Hindlimb muscle (tissue), 1 donor: ENCODE measurements around the gene EXOC4. TPM values are rescaled to one million over a fixed set of nuclear protein-coding genes. Genes with fewer than 3 reads are reported as not detected.
A peak's percentile ranks its signal among the peaks of the same experiment; 100 is the strongest.

Source experiments
- DNase-seq: peaks from one replicate; pipeline ENCODE4 v3.0.0-alpha.2; 2013
- polyA plus RNA-seq: library from polyadenylated mRNA; unstranded; fragments of 120-200 nt; gene quantifications from one replicate; pipeline ENCODE4 v1.2.1, GENCODE V29; 2013; ENCODE audit not compliant: insufficient read length

EXOC4 gene
- polyA plus RNA-seq, 1 donor, result 47.9 TPM

DNA sequence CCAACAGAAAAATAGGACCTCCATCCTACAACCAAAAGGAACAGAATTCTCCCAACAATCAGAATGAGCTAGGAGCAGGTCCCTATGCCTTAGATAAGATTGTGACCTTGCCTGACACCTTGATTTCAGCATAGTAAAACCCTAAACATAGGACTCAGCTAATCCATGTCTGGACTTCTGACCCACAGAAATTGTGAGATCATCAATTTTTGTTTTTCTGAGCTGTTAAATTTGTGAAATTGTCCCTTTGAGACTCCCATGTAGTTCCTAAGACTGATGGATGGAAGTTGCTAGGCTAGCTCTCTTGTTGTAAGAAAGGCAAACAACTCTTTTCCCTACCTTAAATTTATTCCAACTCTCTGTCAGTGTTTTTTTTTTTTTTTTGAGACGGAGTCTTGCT, 244.2 kb downstream of the EXOC4 start:
- no peak for DNase-seq

DNA sequence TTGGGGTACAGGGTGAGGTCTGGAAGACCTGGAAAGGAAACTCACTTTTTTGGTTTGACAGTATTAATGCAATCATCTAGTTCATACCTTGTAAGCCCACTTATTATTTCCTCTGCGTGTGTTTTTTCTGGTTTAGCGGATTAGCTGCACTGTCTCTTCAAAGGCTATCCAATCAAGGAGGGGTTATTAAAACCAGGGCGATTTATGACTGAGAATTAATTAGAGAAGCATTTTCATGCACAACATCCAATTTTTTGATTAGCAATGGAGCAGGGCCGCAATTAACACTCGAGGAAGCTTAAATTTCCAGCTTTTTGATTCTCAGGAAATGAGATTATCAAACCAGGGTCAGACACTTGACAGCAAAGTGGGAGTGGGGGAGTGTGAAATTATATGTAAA, 248.9 kb downstream of the EXOC4 start:
- DNase-seq, result no peak

DNA sequence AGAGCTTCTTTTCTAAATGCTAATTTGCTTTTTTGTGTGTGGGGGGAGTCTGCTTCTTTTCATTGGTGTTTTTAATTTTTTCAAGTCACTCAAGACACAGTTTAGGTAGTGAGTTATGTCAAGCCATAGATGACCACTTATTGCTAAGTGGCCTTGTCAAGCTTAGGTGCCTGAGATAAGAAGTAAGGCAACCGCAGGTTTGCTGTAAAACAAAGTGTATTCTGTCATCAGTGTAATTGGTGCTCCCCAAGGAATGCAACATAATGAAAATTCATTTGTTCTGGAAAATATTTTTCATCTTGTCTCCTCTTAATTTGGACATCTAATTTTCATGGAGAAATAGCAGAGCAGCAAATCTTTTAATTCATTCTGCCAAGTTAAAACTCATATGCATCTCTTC, 249.6 kb downstream of the EXOC4 start:
- no peak for DNase-seq

DNA sequence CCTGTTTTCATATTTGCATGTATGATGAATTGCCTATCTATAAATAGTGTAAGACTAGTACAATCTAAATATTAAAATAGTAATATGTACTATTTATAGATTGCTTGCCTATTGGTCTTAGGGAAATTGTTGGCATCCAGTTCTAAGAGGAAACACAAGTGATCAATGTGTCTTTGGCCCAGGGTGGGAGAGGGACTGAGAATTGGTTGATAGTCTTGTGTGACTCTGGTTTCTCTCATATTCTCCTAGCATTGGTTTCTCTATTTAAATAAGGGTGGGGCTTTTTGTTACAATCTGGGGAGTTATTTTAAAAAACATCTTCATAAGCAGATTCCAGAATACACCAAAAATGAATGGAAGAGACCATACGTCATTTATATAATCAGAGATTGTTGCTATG, 250.1 kb downstream of the EXOC4 start:
- no peak for DNase-seq

DNA sequence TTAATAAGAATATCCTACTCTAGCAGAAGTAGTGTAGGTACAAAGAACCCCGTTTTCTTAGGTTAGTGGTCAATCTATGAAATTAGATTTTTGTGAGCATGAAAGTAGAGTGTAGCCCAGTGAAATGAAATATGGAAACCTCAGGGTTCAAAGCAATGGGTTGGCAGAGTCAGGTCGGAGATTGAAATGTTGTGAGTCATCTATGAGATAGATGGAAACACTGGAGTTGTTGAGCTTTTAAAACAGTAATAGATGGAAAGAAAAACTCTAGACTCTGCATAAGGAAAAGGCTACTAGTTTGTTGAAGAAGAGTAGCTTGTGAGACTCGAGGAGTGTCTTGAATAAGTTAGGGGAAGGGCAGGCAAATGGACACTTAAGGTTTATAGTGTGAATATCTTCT, 251.9 kb downstream of the EXOC4 start:
- DNase-seq, result no peak

DNA sequence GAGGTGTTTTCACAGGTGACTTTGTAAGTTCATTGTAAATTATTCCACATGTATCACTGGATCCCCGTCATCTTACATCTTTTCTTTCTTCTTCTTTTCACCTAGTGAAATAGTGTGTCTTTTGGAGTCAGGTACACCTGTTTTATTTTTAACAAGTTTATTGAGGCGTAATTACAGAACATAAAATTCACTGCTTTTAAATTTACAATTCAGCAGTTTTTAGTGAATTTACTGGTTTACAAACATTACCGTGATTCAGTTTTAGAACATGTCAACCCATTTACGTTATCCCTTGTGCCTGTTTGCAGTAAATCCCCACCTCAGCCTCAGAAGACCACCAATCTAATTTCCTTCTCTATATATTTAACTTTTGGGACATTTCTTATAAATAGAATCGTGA, 256.9 kb downstream of the EXOC4 start:
- no peak for DNase-seq

DNA sequence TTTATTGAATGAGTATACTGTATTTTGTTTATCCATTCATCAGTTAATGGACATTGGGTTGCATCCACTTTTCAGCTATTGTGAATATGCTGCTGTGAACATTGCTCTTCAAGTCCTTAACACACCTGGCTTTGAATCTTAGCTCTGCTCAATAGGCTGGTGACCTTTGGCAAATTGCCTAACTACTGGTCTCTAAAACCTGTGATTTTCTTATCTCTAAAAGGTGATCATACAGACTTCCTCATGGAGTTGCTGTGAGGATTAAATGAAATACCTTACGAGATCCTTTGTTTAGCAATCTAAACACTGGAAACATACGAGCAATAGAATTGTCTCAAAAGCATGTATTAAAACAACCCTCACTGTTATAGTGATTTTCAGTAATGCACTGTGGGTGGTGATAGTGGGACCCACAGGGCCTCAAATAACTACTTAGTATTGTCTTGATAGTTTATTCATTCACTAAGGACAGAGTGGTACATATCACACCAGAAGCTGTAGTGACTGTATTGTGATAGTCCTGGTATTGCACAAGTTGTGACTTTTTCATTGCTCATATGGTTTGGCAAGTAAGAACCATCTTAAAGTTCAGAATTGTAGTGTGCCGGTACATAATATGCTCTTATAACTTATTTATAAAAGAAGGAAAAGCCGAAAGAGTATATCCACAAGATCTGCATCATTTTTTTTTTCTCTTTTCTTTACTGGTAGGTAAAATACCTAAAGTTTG, 257.6 kb downstream of the EXOC4 start:
- DNase-seq, result no peak

DNA sequence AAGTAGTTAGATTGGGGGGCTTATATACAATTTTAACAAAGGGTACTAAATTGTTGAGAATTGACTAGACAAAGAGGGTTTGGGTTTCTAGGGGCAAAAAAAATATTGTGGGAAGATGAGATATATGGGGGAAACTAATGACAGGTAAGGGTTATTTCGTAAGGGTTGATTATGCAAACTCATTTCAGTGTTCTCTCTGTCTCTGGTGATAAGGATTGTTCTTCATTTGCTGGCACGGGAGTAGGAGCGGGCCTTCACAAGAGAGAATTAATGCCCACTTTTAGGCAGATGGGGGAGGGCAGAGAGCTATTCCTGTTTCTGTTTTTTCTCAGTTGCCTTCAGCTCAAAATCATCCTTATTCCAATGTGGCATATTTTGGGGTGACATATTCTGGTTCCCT, 258.4 kb downstream of the EXOC4 start:
- DNase-seq, result no peak

DNA sequence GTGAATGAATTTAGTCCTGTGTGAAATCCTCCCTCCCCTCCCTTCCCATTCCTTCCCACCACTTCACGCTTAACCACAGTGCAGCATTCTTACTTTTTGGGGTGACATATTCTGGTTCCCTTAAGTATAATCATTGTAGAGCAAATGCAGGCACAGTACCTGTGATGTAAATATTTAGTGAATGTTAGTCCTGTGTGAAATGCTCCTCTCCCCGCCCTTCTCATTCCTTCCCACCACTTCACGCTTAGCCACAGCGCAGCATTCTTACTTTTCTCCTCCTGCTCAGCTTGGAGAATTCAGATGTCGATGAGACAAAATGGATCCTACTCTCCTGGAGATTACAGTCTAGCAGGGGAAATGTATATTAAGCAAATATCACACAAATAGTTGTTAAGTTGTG, 258.8 kb downstream of the EXOC4 start:
- no peak for DNase-seq

DNA sequence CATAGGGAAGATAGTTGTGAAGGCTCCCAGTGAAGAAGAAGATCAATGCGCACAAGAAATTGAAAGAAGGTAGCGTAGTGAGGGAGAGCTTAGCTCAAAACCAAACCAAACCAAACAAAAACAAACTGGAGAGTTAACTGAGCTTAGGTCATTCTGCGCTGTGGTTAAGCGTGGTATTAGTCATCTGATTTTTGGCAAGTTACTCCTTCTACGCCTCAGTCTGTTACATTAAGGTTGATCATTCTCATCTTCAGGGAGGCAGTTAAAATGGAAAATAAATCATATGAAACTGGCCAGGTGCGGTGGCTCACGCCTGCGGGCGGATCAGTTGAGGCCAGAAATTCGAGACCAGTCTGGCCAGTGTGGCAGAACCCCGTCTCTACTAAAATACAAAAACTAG, 259.7 kb downstream of the EXOC4 start:
- no peak for DNase-seq

DNA sequence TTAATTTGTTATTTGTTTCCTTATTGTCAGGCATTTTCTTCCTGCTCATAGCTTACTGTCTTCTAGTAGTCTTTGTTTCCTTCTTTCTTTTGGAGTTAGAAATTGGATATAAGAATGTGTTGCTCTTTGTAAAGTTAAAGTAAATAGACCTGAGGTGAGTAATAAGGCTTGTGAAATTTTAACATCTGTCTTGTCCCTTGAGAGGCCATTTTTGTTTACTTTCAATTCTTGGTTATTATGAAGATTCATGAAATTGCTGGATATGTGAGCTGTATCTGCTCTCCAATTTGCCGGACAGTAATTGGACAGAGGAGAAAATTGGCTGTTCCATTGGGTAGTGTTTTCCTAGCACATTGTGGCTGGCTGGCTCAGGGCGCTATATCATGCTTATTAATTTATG, 260.7 kb downstream of the EXOC4 start:
- DNase-seq, result no peak

DNA sequence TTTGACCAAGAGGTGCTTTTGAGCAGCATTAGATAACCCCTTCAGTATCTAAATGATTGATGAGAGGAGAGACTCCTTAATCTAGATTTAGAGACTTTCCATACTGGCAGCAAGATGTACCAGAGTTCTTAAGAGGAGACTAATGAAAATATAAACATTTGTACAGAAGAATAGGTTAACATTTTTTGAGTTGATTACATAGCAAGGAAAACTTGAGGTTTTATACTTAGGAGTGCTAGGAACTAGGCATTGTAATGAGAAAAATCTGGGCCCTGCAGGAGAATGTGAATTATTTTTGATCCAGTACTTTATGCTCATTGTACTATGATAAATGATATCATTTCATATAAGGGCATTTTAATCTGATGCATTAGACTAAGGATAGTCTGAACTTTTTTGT, 261.7 kb downstream of the EXOC4 start:
- no peak for DNase-seq

DNA sequence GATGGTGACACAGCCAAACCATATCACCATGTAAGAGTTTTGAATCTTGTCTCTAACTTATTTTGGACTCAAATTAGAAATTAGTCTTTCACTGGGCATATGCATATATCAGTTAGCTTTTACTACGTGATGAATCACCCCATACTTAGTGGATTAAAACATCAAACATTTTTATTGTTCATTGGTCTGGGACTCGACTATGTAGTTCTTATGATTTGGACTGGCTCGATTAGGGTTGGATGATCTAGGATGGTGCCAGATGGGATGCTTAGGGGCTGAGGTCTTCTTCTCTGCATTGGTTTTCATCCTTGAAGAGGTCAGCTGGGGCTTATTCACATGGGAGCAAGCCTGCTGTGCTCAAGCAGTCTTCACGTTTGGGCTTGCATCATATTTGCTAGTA, 264.9 kb downstream of the EXOC4 start:
- no peak for DNase-seq

DNA sequence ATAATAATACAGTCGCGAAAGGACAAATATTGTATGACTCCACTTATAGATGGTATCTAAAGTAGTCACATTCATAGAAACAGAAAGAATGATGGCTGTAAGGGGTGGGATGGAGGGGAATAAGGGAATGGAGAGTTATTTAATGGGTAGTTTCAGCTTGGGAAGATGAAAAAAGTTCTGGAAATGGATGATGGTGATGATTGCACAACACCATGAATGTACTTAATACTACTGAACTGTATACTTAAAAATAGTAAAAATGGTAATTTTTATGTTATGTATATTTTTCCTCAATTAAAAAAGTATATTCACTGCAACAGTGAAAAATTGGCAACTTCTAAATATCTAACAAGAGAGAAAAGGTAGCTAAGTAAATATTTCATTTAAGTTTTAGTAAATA, 265.8 kb downstream of the EXOC4 start:
- DNase-seq, result no peak

DNA sequence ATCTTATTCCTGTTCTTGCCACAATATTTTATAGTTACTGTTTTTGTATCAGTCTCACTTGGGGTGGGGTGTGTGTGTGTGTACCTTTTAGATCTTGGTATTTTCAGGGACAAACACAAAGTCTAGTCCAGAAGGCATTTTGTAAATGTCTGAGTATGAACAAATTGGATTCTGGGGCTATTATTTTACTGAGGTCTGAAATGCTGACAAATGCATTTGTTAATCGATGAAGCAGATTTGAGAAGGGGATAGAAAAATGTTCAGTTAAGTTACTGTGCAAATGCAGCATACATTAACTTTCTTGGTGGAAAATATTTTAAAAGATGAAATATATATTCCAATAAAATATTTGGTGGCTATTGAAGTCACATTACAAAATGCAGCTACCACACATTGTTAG, 267.4 kb downstream of the EXOC4 start:
- no peak for DNase-seq

DNA sequence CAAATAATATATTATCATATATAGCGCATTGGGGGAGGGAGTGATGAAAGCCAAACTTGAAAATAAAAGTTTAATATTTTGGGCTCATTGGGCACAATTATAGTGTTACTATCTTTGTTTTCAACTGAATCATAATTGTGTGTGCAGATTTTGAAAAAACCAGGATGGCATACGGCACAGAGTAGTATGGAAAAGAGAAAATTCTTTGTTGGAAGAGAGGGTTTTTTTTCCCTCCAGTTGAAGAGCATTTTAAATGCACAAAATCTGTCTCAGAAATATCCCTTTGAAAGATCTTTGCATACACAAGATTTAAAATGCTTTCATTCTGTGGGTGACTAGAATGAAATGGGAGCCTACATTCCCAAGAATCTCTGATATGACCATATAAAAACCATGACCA, 269.6 kb downstream of the EXOC4 start:
- DNase-seq, result no peak

DNA sequence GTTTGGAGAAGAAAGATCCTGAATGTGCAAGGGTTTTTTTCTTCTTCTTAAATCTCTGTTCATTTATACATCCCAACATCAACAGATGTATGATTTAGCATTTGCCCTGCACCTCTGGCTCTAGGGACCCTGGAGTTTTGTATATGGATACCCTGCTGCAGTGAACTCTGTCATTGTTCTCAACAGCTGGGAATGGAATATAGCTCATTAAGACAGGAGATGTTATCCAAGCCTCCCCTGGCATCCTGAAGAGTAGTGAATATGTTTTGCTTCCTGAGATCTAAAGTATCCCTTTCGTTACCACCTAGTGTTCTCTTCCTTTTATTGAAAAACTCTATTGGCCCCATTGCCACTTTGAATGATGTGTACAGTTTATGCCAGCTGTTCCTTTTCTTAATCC, 275.9 kb downstream of the EXOC4 start:
- no peak for DNase-seq

DNA sequence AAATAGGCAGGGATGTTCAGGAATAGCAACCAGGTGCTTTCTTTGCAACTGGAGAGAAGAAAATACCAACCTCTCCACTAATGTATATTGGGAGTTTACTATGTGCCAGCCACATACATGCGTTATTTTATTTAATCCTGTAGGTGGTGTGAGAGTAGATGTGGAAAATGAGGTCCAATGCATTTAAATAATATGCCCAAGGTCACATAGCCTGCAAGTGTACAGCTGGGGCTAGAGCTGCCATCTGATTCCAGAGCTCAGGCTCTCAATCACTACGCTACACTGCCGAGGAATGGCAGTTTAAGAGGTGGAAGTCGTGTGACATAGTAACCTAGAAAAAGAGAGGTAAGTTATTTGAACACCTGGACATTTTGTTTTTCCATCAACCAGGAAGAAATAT, 277.0 kb downstream of the EXOC4 start:
- DNase-seq, result no peak

DNA sequence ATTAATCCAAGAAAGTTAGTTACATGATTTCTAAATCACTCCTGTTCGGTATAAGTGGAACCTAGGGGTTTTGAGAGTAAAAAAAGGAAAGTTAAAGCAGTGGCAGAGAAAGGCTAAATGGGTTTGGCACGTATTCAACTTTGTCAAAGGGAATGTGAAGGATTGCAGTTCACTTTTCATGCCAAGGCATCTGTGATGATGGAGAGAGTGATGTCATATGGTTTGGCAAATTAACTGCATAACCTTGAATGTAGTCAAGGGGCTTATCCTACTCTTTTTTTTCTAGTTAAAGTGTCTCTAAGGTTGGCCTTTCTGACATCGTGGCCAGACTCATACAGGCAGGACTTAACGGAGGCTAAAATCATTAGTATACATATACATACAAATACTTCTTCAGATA, 277.8 kb downstream of the EXOC4 start:
- peak; percentile 32 for DNase-seq

DNA sequence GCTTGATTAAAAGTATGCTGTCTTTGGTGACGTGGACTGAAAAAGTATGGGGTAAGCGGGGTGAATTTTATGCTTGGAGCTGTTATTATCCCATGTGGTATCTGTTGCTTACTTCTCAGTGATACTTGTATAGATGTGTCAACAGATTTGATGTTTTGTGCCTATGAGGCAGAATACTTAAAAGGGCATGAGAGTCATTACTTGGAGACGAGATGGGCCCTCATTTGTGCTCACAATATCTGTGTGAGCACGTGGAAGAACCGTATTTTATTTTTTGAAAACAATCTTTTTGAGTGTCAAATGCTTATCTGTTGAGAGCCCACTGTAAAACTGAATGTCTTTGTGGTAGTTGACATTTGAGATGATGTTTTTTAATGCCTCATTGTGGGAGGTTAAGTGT, 281.9 kb downstream of the EXOC4 start:
- no peak for DNase-seq

DNA sequence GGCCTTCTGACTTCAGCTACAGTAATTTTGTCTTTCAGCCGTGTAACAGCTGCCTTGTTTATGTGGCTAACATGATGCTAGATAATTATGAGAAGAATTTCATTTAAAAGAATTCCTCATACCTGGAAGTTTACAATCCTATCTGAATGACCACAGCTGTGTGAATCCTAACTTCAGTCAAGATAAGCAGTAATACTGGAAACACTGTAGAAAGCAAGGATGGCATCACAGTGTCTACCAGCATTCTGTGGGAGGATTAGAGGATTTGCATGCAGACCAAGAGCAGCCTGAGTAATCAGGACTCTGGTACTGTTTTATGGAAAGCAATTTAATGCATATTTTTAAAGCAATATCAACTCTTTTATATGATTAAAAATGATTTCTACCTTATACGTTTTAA, 282.4 kb downstream of the EXOC4 start:
- DNase-seq, result no peak

DNA sequence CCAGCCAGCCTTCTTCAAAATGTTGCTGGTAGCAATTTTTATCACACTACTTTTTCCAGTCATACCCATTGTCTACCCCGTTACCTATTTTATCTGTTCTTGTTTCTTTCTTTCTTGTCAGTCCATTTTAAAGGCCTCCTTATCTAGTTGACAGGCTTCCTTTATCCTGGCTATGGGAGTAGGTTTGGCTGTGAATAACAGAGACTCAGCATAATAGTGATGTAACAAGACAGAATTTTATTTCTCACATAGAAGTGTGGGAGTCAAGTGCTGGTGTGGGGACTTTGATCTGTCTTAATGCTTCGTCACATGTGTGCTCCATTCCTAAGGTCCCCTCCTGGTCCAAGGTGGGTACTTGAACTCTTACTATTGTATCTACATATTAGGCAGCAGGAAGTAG, 283.6 kb downstream of the EXOC4 start:
- no peak for DNase-seq

DNA sequence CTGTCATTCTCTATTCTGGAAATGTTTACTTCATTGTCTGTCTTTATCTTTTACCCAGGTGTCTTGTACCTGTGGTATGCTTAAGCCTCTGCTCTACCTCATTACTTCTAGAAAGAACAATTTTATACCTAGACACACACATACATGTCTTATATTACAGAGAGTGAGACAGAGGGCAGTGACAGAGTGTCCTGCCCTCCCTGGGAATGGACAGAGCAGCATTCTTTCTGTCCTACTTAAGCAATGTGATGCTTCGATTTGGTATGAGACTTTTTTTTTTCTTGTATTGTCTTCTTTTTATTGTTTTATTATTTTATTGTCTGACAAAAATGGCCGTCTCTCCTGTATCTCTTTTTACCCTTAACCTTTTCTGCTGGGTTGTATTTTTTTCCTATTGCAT, 286.1 kb downstream of the EXOC4 start:
- no peak for DNase-seq

DNA sequence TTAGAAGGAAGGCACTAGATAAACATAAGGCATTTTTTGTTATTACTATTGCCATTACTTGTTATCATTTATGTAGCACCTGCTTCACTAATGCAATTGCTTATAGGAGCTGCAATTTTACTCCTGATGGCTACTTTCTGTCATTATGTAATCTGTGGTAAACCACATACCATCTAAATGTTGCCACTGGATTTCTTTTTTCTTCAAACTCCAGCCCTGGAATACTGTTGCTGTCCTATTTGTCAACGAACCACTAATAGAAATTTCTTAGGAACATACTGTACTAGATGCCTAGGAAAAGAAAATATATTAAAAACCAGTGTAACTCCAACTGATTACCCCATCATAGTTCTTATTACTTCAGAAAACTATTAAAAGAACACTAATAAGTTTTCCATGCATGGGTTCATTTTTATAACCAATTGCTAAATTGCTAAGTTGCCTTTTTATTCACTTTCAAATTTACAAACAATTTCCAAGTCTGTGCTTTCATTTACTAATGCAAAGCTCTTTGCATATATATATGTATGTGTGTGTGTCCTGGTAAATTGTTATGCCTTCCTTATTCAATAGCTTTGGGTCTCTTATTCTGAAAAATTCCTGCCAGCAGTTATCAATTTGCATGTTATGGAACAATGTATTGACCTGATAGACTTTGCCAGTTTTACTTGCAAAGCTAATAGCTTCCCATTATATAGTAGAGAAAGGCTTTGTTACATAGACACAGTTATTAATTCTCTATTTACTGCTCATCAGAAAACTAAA, 287.4 kb downstream of the EXOC4 start:
- DNase-seq, result no peak
